Hepatocyte (in vitro differentiated cells): ENCODE data around the gene SMIM22.

Experiments used
- EZH2 ChIP-seq: fragments of 200-600 bp; sonication (generic); IDR thresholded peaks from 2 replicates; pipeline ENCODE4 v1.6.1; 2016; ENCODE audit warnings: antibody characterized with exemption, mild to moderate bottlenecking, borderline replicate concordance
- EZH2phosphoT487 ChIP-seq: fragments of 200-600 bp; sonication (generic); IDR thresholded peaks from one replicate; pipeline ENCODE4 v1.6.1; 2018; ENCODE audit warnings: antibody characterized with exemption, mild to moderate bottlenecking, low read depth, moderate library complexity; ENCODE audit not compliant: unreplicated experiment, severe bottlenecking
- TF ChIP-seq, protein P1 (sequence below): fragments of 200-600 bp; sonication (generic); IDR thresholded peaks from 2 replicates; pipeline ENCODE4 v1.5.1; 2016; ENCODE audit warnings: antibody characterized with exemption, mild to moderate bottlenecking; ENCODE audit not compliant: poor library complexity

GRCh38 chr16:4771646-4772045 is 23.5 kb upstream of the SMIM22 start:
- TF ChIP-seq, protein P1, sequence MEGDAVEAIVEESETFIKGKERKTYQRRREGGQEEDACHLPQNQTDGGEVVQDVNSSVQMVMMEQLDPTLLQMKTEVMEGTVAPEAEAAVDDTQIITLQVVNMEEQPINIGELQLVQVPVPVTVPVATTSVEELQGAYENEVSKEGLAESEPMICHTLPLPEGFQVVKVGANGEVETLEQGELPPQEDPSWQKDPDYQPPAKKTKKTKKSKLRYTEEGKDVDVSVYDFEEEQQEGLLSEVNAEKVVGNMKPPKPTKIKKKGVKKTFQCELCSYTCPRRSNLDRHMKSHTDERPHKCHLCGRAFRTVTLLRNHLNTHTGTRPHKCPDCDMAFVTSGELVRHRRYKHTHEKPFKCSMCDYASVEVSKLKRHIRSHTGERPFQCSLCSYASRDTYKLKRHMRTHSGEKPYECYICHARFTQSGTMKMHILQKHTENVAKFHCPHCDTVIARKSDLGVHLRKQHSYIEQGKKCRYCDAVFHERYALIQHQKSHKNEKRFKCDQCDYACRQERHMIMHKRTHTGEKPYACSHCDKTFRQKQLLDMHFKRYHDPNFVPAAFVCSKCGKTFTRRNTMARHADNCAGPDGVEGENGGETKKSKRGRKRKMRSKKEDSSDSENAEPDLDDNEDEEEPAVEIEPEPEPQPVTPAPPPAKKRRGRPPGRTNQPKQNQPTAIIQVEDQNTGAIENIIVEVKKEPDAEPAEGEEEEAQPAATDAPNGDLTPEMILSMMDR, result no peak
- TF ChIP-seq EZH2phosphoT487 (no peak), EZH2 (no peak)
